GM18505 (cell line): ENCODE data around the gene CBY1.
A peak's percentile ranks its signal among the peaks of the same experiment; 100 is the strongest.
"Not testable (repeated sequence)": the region's sequence is repeated elsewhere in the genome, so short reads cannot be mapped to it uniquely, and the experiment has no call there.

ENCODE experiments used
- ATAC-seq: cut with Tn5 transposase; IDR thresholded peaks from one replicate; pipeline ENCODE4 v1.9.1; 2021; ENCODE audit not compliant: unreplicated experiment
- POLR2A ChIP-seq: IDR thresholded peaks from 4 replicates; pipeline ENCODE4 v1.6.1; 2011; ENCODE audit warnings: borderline replicate concordance; ENCODE audit not compliant: insufficient read depth, insufficient read length; ENCODE audit errors: extremely low read depth

The CBY1 gene

DNA sequence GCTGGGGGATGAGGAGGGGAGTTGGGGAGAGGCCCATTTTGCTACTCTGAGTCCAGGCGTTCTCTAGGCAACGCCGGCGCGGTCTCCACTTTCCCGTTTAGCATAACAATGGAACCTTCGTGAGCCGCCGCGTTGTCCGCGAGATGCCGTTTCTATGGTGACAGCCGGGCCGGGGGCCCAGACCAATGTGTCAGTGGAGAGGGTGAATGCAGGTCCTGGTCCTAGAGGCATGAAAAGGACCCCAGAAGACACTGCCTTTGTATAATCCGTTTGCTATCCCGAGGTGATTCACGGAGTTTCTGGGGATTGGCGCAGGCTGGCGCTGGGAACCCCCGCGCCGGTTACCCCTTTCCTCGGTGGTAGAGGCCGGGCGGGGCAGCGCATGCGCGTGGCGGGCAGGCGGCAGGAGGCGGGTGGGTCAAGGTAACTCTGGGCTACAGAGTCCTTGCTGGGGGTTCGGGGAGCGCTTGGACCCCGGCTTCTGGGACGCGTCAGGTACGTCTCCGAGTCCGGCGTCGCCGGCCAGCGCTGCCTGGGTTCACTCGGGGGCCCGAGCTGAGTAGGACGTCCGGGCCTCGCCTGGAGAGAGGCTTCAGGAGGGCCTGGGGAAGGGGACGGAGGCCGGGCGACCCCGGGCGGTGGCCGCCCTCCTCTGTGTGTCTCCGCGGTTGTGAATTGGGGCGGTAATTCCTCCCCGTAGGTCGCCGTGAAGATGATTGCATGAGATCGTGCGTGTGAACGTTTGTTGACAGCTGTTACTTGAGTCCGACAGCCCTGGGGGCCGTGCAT lies at the start of gene CBY1, which contains the start of gene FAM227A:
Gene CBY1 (plus strand): TSS at position 383 of the 789 bp plus-strand sequence. CDS start 11,417 bp downstream, outside the sequence.
Gene FAM227A (minus strand): TSS at position 137 of the 789 bp plus-strand sequence. CDS start 6,224 bp downstream, outside the sequence.
- peak; percentile 66 for ATAC-seq
- peak; percentile 54 for TF ChIP-seq POLR2A

DNA sequence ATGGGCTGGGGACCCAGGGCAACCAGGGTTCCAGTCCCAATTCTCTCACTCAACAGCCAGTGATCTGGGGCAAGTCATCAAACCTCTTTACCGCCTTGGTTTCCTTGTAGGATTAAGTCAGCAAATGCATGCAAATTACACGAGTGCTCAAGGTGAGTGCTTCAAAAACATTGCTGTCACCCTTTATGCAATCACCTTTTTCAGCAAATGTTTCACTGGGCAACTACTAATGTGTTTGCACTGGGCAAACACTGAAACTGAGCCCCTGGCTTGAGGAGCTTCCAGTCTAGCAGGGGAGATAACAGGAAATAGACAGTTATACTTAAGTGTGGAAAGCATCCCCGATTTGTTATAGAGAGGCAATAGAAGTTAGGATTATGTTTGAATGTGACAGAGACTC lies 48.8 kb upstream of the CBY1 start:
- no peak for ATAC-seq
- TF ChIP-seq POLR2A = no peak

DNA sequence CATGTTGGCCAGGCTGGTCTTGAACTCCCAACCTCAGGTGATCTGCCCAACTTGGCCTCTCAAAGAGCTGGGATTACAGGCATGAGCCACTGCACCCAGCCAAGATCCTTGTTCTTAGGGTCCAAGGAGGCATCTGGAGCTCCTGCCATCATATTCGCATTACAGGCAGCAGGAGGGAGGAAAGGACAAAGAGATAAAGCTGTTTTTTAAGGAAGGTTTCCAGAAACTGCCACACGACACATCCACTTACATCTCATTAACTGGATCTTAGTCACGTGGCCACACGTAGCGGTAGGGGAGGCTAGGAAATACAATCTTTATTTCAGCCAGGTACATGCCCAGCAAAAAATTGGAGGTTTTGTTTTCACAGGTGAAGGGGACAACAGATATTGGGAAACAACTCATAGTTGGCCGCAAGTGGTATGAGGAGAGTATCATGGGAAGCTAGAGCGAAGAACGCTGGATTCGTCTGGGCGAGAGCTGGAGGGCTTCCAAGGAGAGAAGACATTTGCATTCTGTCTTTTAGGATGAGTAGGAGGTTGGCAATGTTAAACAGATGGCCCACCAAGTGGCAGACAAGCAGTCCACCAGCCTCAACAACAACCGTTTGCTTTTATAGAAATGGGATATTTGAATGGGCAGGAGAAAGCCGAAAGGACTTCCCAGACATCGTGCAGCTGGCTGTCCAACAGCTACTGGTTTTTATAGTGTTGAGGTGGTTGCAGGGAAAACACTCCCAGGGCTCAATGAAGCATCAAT lies 47.3 kb upstream of the CBY1 start:
- no peak for ATAC-seq
- TF ChIP-seq POLR2A = no peak

DNA sequence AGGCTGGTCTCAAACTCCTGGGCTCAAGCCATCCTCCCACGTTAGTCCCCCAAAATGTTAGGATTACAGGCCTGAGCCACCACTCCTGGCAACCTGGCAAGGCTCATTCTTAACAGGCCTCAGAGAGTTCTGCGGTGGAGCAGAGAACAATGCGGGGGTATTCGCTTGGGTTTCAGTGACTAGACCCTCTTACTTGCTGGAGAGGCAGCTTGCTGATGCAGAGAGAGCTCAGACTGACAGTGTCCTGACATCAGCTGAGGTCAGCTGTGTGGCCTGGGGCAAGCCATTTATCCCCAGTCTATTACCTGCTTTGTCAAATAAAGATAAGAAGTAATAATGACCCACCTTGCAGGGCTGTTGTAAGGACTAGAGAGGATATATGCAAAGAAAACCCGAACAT lies 46.2 kb upstream of the CBY1 start:
- ATAC-seq = no peak
- no peak for TF ChIP-seq POLR2A

DNA sequence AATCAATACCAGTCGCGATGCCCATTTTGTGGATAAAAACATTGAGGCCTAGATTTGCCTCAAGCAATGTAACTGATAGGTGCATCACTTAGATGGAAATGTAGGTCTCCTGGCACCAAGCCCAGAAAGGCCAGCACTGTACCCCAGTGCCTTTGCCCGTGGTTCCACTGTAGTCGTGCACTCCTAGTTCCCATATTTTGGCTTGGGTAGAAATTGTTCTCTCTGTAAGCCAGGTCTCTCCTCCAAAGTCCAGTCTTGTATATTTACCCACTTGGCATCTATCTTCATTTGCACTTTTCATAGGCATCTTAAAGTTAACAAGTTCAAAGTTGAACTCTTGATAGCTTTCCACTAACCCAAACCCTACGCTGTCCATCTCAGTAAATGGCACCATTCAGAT lies 44.9 kb upstream of the CBY1 start:
- no peak for ATAC-seq
- TF ChIP-seq POLR2A = no peak

GRCh38 chr22:38612217-38613006 lies 44.0 kb upstream of the CBY1 start:
- no peak for TF ChIP-seq POLR2A
- no peak for ATAC-seq

DNA sequence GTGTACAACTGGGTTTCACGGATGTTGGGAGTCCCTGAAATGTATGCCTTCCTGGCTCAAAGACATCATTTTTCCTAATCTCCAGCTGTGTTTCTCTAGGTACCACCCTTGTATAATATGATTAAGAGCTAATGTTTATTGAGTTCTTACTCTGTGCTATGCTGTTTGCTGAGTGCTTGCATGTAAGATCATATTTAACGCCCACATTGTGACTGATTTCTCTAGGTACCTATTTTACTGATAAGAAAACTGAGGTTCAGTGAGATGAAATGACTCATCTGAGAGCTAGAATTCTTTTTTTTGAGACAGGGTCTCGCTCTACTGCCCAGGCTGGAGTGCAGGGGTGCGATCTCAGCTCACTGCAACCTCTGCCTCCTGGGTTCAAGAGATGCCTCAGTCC lies 42.9 kb upstream of the CBY1 start:
- no peak for ATAC-seq
- TF ChIP-seq POLR2A = no peak

GRCh38 chr22:38614332-38615063 lies 41.9 kb upstream of the CBY1 start:
- TF ChIP-seq POLR2A = no peak
- no peak for ATAC-seq

- not testable (repeated sequence) for ATAC-seq
These were observed 41.4 kb upstream of the CBY1 start for GRCh38 chr22:38615064-38615405.

GRCh38 chr22:38618258-38618657 lies 38.2 kb upstream of the CBY1 start:
- TF ChIP-seq POLR2A = no peak
- ATAC-seq = no peak

DNA sequence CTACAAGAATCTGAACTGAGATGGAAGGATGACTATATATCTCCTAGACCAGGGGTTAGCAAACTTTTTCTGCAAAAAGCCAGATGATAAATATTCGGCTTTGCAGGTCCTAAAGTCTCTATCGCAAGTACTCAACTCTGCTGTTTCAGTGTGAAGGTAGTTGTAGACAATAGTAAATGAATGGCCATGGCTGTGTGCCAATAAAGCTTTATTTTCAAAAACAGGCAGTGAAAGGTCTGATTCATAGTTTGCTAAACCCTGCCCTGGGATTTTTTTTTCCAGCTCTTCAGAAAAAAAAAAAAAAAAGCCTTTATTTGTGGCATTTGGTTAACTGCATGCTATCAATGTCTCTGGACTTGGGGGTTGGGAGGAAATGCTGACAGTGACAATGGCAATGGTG lies 37.8 kb upstream of the CBY1 start:
- TF ChIP-seq POLR2A = no peak
- no peak for ATAC-seq

- ATAC-seq = no peak
- TF ChIP-seq POLR2A = no peak
These were observed 33.1 kb upstream of the CBY1 start for GRCh38 chr22:38623351-38623750.

DNA sequence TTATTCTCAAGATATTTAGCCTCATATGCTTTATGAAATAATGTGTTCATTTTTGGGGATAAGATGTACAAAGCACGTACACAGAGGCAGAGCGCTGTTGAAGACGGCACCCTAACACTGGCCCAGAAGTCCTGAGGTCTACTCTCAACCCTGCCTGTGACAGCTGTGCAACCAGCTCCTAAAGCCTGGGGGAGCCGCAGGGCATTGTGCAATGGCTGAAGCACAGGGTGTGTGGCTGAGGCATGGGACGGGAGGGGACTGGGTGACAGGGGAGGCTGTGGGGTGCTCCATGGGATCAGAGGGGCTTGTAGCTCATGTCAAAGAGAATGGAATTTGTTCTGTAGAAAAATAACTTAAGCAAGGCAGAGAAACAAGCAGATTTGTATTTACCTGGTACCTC lies 28.0 kb upstream of the CBY1 start:
- TF ChIP-seq POLR2A = no peak
- no peak for ATAC-seq
